Measurements from ENCODE around the gene NRG2. TPM values are rescaled to one million over a fixed set of nuclear protein-coding genes. Genes with fewer than 3 reads are reported as not detected.

The NRG2 gene
- polyA plus RNA-seq, 1 of the 3 experiments (the other 2 are of a cell fraction): 3.7 TPM

DNA sequence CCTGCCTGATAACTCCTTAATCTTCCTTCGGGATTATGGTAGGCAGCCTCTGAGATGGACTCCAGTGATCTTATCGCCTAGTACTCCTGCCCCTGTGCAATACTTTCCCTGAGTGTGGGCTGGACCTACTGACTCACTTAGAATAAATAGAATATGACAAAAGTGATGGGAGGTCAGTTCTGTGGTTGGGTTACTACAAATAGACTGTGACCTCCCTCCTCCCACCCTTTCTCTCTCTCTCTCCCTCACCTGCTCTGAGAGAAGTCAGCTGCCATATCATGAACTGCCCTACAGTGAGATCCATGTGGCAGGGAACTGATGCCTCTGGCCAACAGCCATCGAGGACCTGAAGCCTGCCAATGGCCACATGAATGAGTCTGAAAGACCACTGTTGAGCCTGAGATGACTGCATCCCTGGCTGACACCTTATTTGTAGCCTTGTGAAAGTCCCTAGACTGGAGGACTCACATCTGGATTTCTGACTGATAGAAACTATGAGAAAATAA lies 31.7 kb downstream of the NRG2 start:
- no peaks in the 10 kb centered on the region for H3K9me2 ChIP-seq
- no peak overlapping the region for H3K4me3 ChIP-seq (ENCODE audit: low read depth in 2 of 2, low read length in 1 of 2)
- no peak overlapping the region for H3K9ac ChIP-seq
- H3K27ac ChIP-seq (ENCODE audit: low read depth in 2 of 2, low read length in 1 of 2): no peak overlapping the region
- POLR2A ChIA-PET: no interaction called here
- no peaks in the 10 kb centered on the region for H3K79me2 ChIP-seq (ENCODE audit: insufficient read depth)
- no peak overlapping the region for H2AFZ ChIP-seq (ENCODE audit: low read depth)
- CTCF ChIA-PET: no interaction called here
- H3K4me2 ChIP-seq: no peak overlapping the region
- no peak for DNase-seq
- TF ChIP-seq, protein P1, sequence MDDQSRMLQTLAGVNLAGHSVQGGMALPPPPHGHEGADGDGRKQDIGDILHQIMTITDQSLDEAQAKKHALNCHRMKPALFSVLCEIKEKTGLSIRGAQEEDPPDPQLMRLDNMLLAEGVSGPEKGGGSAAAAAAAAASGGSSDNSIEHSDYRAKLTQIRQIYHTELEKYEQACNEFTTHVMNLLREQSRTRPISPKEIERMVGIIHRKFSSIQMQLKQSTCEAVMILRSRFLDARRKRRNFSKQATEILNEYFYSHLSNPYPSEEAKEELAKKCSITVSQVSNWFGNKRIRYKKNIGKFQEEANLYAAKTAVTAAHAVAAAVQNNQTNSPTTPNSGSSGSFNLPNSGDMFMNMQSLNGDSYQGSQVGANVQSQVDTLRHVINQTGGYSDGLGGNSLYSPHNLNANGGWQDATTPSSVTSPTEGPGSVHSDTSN (IDR thresholded peaks at IDR 0.05): no peak
- TF ChIP-seq, protein P2, sequence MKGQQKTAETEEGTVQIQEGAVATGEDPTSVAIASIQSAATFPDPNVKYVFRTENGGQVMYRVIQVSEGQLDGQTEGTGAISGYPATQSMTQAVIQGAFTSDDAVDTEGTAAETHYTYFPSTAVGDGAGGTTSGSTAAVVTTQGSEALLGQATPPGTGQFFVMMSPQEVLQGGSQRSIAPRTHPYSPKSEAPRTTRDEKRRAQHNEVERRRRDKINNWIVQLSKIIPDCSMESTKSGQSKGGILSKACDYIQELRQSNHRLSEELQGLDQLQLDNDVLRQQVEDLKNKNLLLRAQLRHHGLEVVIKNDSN (IDR thresholded peaks at IDR 0.05; ENCODE audit: borderline replicate concordance, low read depth): no peak
- TF ChIP-seq FOXJ3 (CRISPR knock-in tag; IDR thresholded peaks at IDR 0.05) (no peak), CHD2 (IDR thresholded peaks at IDR 0.05; ENCODE audit: low read length, partially characterized antibody) (no peak), MXI1 (IDR thresholded peaks at IDR 0.05; ENCODE audit: low read depth, low read length) (no peak), RAD21 (IDR thresholded peaks at IDR 0.05; ENCODE audit: low read length) (no peak), EP300 (IDR thresholded peaks at IDR 0.05; ENCODE audit: borderline replicate concordance in 1 of 2, low read depth in 1 of 2, low read length in 1 of 2) (no peak), NFIC (IDR thresholded peaks at IDR 0.05; ENCODE audit: borderline replicate concordance) (no peak), TCF12 (IDR thresholded peaks at IDR 0.05) (no peak), MEF2A (IDR thresholded peaks at IDR 0.05; ENCODE audit: borderline replicate concordance, low read depth) (no peak), POLR2AphosphoS5 (IDR thresholded peaks at IDR 0.05; ENCODE audit: low read depth, low read length) (no peak), FOSL2 (IDR thresholded peaks at IDR 0.05; ENCODE audit: borderline replicate concordance, low read depth) (no peak), RCOR1 (IDR thresholded peaks at IDR 0.05; ENCODE audit: low read length) (no peak), RFX5 (IDR thresholded peaks at IDR 0.05; ENCODE audit: low read length) (no peak)
- TF ChIP-seq, protein P3, sequence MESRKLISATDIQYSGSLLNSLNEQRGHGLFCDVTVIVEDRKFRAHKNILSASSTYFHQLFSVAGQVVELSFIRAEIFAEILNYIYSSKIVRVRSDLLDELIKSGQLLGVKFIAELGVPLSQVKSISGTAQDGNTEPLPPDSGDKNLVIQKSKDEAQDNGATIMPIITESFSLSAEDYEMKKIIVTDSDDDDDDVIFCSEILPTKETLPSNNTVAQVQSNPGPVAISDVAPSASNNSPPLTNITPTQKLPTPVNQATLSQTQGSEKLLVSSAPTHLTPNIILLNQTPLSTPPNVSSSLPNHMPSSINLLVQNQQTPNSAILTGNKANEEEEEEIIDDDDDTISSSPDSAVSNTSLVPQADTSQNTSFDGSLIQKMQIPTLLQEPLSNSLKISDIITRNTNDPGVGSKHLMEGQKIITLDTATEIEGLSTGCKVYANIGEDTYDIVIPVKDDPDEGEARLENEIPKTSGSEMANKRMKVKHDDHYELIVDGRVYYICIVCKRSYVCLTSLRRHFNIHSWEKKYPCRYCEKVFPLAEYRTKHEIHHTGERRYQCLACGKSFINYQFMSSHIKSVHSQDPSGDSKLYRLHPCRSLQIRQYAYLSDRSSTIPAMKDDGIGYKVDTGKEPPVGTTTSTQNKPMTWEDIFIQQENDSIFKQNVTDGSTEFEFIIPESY (IDR thresholded peaks at IDR 0.05; ENCODE audit: borderline replicate concordance, low read depth): no peak
- TF ChIP-seq, protein P4, sequence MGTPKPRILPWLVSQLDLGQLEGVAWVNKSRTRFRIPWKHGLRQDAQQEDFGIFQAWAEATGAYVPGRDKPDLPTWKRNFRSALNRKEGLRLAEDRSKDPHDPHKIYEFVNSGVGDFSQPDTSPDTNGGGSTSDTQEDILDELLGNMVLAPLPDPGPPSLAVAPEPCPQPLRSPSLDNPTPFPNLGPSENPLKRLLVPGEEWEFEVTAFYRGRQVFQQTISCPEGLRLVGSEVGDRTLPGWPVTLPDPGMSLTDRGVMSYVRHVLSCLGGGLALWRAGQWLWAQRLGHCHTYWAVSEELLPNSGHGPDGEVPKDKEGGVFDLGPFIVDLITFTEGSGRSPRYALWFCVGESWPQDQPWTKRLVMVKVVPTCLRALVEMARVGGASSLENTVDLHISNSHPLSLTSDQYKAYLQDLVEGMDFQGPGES (IDR thresholded peaks at IDR 0.05; ENCODE audit: low read depth, low read length): no peak
- TF ChIP-seq, protein P5, sequence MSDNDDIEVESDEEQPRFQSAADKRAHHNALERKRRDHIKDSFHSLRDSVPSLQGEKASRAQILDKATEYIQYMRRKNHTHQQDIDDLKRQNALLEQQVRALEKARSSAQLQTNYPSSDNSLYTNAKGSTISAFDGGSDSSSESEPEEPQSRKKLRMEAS (IDR thresholded peaks at IDR 0.05; ENCODE audit: low read depth): no peak
- no peaks in the 10 kb centered on the region for H4K20me1 ChIP-seq (ENCODE audit: insufficient read depth)
- no peaks in the 10 kb centered on the region for H3K9me3 ChIP-seq
- 80% methylated on average over 3 of the region's 3 CpGs for WGBS (ENCODE audit: low lambda C conversion rate)
- H3K36me3 ChIP-seq (replicated peaks in 1 of 2; ENCODE audit: control insufficient read depth in 1 of 2, insufficient read depth in 2 of 2, low read length in 1 of 2): no peaks in the 10 kb centered on the region
- no peaks in the 10 kb centered on the region for H3F3A ChIP-seq (replicated peaks; ENCODE audit: insufficient read depth)
- H3K27me3 ChIP-seq (ENCODE audit: insufficient read depth): no peaks in the 10 kb centered on the region
- H3K4me1 ChIP-seq (ENCODE audit: control insufficient read depth in 1 of 2, insufficient read depth in 2 of 2, low read depth in 1 of 2, low read length in 1 of 2): no peaks in the 10 kb centered on the region; a peak in 1 of 4 replicates
